Activated T-helper 2 cell treated with anti-CD3 and anti-CD28 coated beads, Interferon-gamma antibody, Interleukin-2, Interleukin-4, amounts not matched to agents 10 μg/mL and 5 μg/mL and 100 μg/mL, durations not matched to agents 14 hours and 24 hours and 36 hours (primary cell): ENCODE data around the gene EMP3. TPM values are rescaled to one million over a fixed set of nuclear protein-coding genes. Genes with fewer than 3 reads are reported as not detected.

ENCODE experiments used
- DNase-seq: peaks from one replicate; pipeline ENCODE4 v3.0.0; 2021; ENCODE audit warnings: low spot score
- H3K27ac Mint-ChIP-seq: one replicate; pipeline ENCODE4 v1.8.0; 2021; ENCODE audit warnings: mixed read lengths
- H3K27me3 Mint-ChIP-seq: one replicate; pipeline ENCODE4 v1.8.0; 2021; ENCODE audit warnings: low read depth, mixed read lengths
- H3K36me3 Mint-ChIP-seq: one replicate; pipeline ENCODE4 v1.8.0; 2021; ENCODE audit warnings: low read depth, mixed read lengths
- H3K4me1 Mint-ChIP-seq: one replicate; pipeline ENCODE4 v1.8.0; 2021; ENCODE audit warnings: low read depth, mixed read lengths
- H3K4me3 Mint-ChIP-seq: one replicate; pipeline ENCODE4 v1.8.0; 2021; ENCODE audit warnings: low read depth, mild to moderate bottlenecking, moderate library complexity, mixed read lengths
- H3K9me3 Mint-ChIP-seq: one replicate; pipeline ENCODE4 v1.8.0; 2021; ENCODE audit warnings: mixed read lengths
- intact Hi-C: fragments of 100-400 bp; cut with micrococcal nuclease; formaldehyde crosslinking; loops from one replicate; pipeline ENCODE4 v1.15.1; 2023
- total RNA-seq: library from RNA; stranded (reverse); gene quantifications from 2 replicates; pipeline ENCODE4 v1.2.3, GENCODE V29; 2022

The EMP3 gene
- total RNA-seq, 1 donor from 2014 or later: 329 TPM

DNA sequence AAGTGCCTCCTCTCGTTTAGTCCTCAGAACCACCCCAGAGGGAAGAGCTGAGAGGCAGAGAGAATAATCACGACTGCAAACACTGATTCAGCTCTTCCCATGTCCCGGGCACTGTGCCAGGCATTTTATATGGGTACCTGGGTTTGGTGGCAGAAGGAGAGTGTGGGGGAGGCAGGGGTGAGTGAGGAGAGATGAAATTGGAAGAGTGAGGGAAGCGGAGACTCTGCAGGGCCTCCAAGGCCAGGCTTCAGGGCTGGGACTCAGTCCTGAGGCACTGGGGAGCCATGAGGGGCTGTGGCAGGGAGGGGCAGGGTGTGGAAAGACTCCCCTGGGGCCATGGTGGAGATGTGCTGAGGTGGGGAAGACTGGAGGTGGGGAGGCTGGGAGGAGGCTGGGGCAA is 47.6 kb downstream of the EMP3 start:
- H3K27ac Mint-ChIP-seq: no peak overlapping the region
- H3K36me3 Mint-ChIP-seq: no peaks in the 10 kb centered on the region
- H3K4me3 Mint-ChIP-seq: no peak overlapping the region
- no peak for DNase-seq
- peaks cover 3% of the 10 kb centered on the region for H3K27me3 Mint-ChIP-seq
- H3K4me1 Mint-ChIP-seq: no peaks in the 10 kb centered on the region
- intact Hi-C loops: no loop called here
- H3K9me3 Mint-ChIP-seq: no peaks in the 10 kb centered on the region

GRCh38 chr19:48373567-48373966 is 48.2 kb downstream of the EMP3 start:
- intact Hi-C loops: no loop called here
- H3K27me3 Mint-ChIP-seq: peaks cover 3% of the 10 kb centered on the region
- H3K4me3 Mint-ChIP-seq: no peak overlapping the region
- DNase-seq: no peak
- no peaks in the 10 kb centered on the region for H3K9me3 Mint-ChIP-seq
- no peaks in the 10 kb centered on the region for H3K4me1 Mint-ChIP-seq
- H3K36me3 Mint-ChIP-seq: no peaks in the 10 kb centered on the region
- H3K27ac Mint-ChIP-seq: no peak overlapping the region

DNA sequence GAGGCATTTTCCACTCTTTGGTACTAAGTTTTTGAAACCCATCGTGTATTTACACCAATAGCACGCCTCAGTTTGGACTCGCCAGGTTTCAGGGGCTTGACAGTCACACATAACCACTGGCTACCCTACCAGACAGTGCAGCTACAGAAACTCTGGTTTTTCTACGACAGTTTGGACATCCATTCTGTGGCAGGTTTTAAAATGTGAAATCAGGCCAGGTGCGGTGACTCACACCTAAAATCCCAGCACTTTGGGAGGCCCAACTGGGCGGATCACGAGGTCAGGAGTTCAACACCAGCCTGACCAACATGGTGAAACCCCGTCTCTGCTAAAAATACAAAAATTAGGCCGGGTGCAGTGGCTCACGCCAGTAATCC is 52.8 kb downstream of the EMP3 start:
- Mint-ChIP-seq H3K27ac (no peak overlapping the region), H3K36me3 (peaks cover 13% of the 10 kb centered on the region), H3K4me3 (no peak overlapping the region), H3K27me3 (no peaks in the 10 kb centered on the region), H3K9me3 (no peaks in the 10 kb centered on the region), H3K4me1 (no peaks in the 10 kb centered on the region)
- intact Hi-C loops: no loop called here
- no peak for DNase-seq

- intact Hi-C loops: no loop called here
- Mint-ChIP-seq H3K27me3 (no peaks in the 10 kb centered on the region), H3K4me1 (no peaks in the 10 kb centered on the region), H3K4me3 (no peak overlapping the region), H3K27ac (no peak overlapping the region), H3K9me3 (no peaks in the 10 kb centered on the region), H3K36me3 (peaks cover 19% of the 10 kb centered on the region)
- DNase-seq: no peak
Observed at GRCh38 chr19:48379058-48379457, 53.7 kb downstream of the EMP3 start.

Other genes starting within 250 kb of the EMP3 start
- 11.3 and 11.4 TPM in 2 replicates for gene PLA2G4C, start 214.7 kb upstream of the EMP3 start, total RNA-seq
- 119 and 125 TPM in 2 replicates for gene LIG1, start 155.2 kb upstream of the EMP3 start, total RNA-seq
- gene ZSWIM9, start 154.9 kb upstream of the EMP3 start, total RNA-seq: 9.2 and 9.7 TPM in 2 replicates
- gene CARD8, start 69.6 kb upstream of the EMP3 start, total RNA-seq: 108 and 110 TPM in 2 replicates
- 0.37 and 0.94 TPM in 2 replicates for gene ZNF114, start 55.5 kb upstream of the EMP3 start, total RNA-seq
- 12.8 and 13.1 TPM in 2 replicates for gene TMEM143, start 38.4 kb downstream of the EMP3 start, total RNA-seq
- not detected in 2 replicates for gene SYNGR4, start 38.8 kb downstream of the EMP3 start, total RNA-seq
- gene KDELR1, start 66.0 kb downstream of the EMP3 start, total RNA-seq: 80.2 and 87.8 TPM in 2 replicates
- 0.34 and 0.39 TPM in 2 replicates for gene GRIN2D, start 68.1 kb downstream of the EMP3 start, total RNA-seq
- gene GRWD1, start 120.4 kb downstream of the EMP3 start, total RNA-seq: 77.6 and 77.8 TPM in 2 replicates
- gene KCNJ14, start 130.0 kb downstream of the EMP3 start, total RNA-seq: 2.0 and 2.1 TPM in 2 replicates
- gene CYTH2, start 143.8 kb downstream of the EMP3 start, total RNA-seq: 37.7 and 38.6 TPM in 2 replicates
- gene LMTK3, start 186.3 kb downstream of the EMP3 start, total RNA-seq: 3.1 and 5.1 TPM in 2 replicates
- gene SULT2B1, start 226.6 kb downstream of the EMP3 start, total RNA-seq: not detected in 2 replicates